Keratinocyte (primary cell): Measurements from ENCODE around the gene UCP2. TPM values are rescaled to one million over a fixed set of nuclear protein-coding genes. Genes with fewer than 3 reads are reported as not detected.

Experiments used
- DNase-seq: peaks from one replicate; pipeline ENCODE4 v3.0.0-alpha.2; 2011; ENCODE audit warnings: low read depth, missing footprints, low spot score
- FAIRE-seq: peaks from 2 replicates; lab custom pipeline; 2011; peaks lifted over from hg19 to GRCh38; lab: Jason Lieb, UNC
- H2AFZ ChIP-seq: 2 replicates; pipeline ENCODE4 v1.6.0; 2012; ENCODE audit warnings: low read length, control low read depth, inconsistent platforms; ENCODE audit not compliant: control insufficient read depth
- H3K27ac ChIP-seq: 2 replicates; pipeline ENCODE4 v1.5.1; 2011; ENCODE audit warnings: low read length; ENCODE audit not compliant: control insufficient read depth, insufficient read depth
- H3K27me3 ChIP-seq: 3 replicates; pipeline ENCODE4 v1.6.0; 2011; ENCODE audit warnings: low read length; ENCODE audit not compliant: control insufficient read depth, insufficient read depth; ENCODE audit errors: extremely low read depth
- H3K36me3 ChIP-seq, 2 experiments: 2 replicates in 1 of 2; 3 replicates in 1 of 2; pipeline ENCODE4 v1.5.1; 2011; ENCODE audit warnings: low read length in 2 of 2, mild to moderate bottlenecking in 1 of 2; ENCODE audit not compliant: control insufficient read depth in 2 of 2, insufficient read depth in 2 of 2; ENCODE audit errors: extremely low read depth in 1 of 2
- H3K4me1 ChIP-seq: 3 replicates; pipeline ENCODE4 v1.5.1; 2011; ENCODE audit warnings: low read length; ENCODE audit not compliant: control insufficient read depth, insufficient read depth; ENCODE audit errors: extremely low read depth
- H3K4me2 ChIP-seq: 3 replicates; pipeline ENCODE4 v1.6.0; 2011; ENCODE audit warnings: low read depth, low read length; ENCODE audit not compliant: control insufficient read depth, insufficient read depth; ENCODE audit errors: extremely low read depth
- H3K4me3 ChIP-seq, 3 experiments: fragments of 200-600 bp in 1 of 3; sonication (generic) in 1 of 3; 2 replicates in 2 of 3; 3 replicates in 1 of 3; pipeline ENCODE4 v1.5.1; 2011 to 2016; ENCODE audit warnings: low read length in 3 of 3, mild to moderate bottlenecking in 3 of 3, control low read depth in 2 of 3, inconsistent platforms in 1 of 3, low read depth in 1 of 3, mixed read lengths in 1 of 3, mixed run types in 1 of 3, moderate library complexity in 1 of 3; ENCODE audit not compliant: control insufficient read depth in 2 of 3, insufficient read depth in 2 of 3; ENCODE audit errors: extremely low read depth in 1 of 3
- H3K79me2 ChIP-seq: 2 replicates; pipeline ENCODE4 v1.6.0; 2012; ENCODE audit warnings: low read length; ENCODE audit not compliant: control insufficient read depth, insufficient read depth
- H3K9ac ChIP-seq: 3 replicates; pipeline ENCODE4 v1.6.0; 2011; ENCODE audit warnings: low read length; ENCODE audit not compliant: control insufficient read depth, insufficient read depth; ENCODE audit errors: extremely low read depth
- H3K9me1 ChIP-seq: 3 replicates; pipeline ENCODE4 v1.6.0; 2011; ENCODE audit warnings: low read length; ENCODE audit not compliant: control insufficient read depth, insufficient read depth; ENCODE audit errors: extremely low read depth
- H3K9me3 ChIP-seq: 2 replicates; pipeline ENCODE4 v1.5.1; 2012; ENCODE audit warnings: low read depth, low read length; ENCODE audit not compliant: control insufficient read depth
- H4K20me1 ChIP-seq: 3 replicates; pipeline ENCODE4 v1.6.0; 2011; ENCODE audit warnings: low read length; ENCODE audit not compliant: control insufficient read depth, insufficient read depth; ENCODE audit errors: extremely low read depth
- CTCF ChIP-seq, 3 experiments: IDR thresholded peaks in 1 of 3; conservative IDR thresholded peaks in 1 of 3; optimal IDR thresholded peaks in 1 of 3; 2 replicates in 2 of 3; 3 replicates in 1 of 3; pipeline versions ENCODE3 to v1.5.1; 2011; ENCODE audit warnings: low read length in 3 of 3, mild to moderate bottlenecking in 3 of 3, moderate library complexity in 2 of 3, control low read depth in 1 of 3, inconsistent platforms in 1 of 3; ENCODE audit not compliant: insufficient read depth in 2 of 3; ENCODE audit errors: extremely low read depth in 1 of 3
- EZH2 ChIP-seq: IDR thresholded peaks from one replicate; pipeline ENCODE4 v1.6.1; 2012; ENCODE audit warnings: inconsistent platforms, mild to moderate bottlenecking, low read length, moderate library complexity
- dilution Hi-C: fragments of 300-500 bp; cut with MboI; formaldehyde crosslinking; loops from one replicate; pipeline ENCODE4 v1.7.0; 2020; ENCODE audit warnings: low sequenced_read_pairs; ENCODE audit not compliant: extremely low pct_ligation_motif_present
- polyA plus RNA-seq, 5 experiments: library from polyadenylated mRNA; depleted of rRNA in 3 of 5; stranded (reverse) in 3 of 5; stranded (forward) in 1 of 5; unstranded in 1 of 5; fragments of >200 nt; gene quantifications; 1 replicate in 1 of 5; 2 replicates in 3 of 5; 3 replicates in 1 of 5; pipeline versions ENCODE4 v1.2.1 to v1.2.3, GENCODE V29; 2011 to 2012; ENCODE audit warnings: missing spikeins in 2 of 5, low read depth in 1 of 5, low replicate concordance in 1 of 5

Gene UCP2
- polyA plus RNA-seq, 1 donor (not counting 4 experiments of a cell fraction or from before 2014, with no cell fraction given): 1.1 TPM

- Histone ChIP-seq H3K4me2 (no peak overlapping the region), H3K9me3 (no peaks in the 10 kb centered on the region), H3K9ac (no peak overlapping the region), H4K20me1 (no peaks in the 10 kb centered on the region), H3K79me2 (no peaks in the 10 kb centered on the region), H3K36me3 (peaks cover 0 to 3% of the 10 kb centered on the region in 2 experiments), H3K4me1 (no peaks in the 10 kb centered on the region), H3K27me3 (no peaks in the 10 kb centered on the region), H2AFZ (no peak overlapping the region), H3K9me1 (no peaks in the 10 kb centered on the region), H3K4me3 (no peak overlapping the region), H3K27ac (no peak overlapping the region)
- DNase-seq (no peak), FAIRE-seq (no peak)
- no peak for TF ChIP-seq EZH2
- TF ChIP-seq CTCF (optimal IDR thresholded peaks at IDR 0.05 in 1 of 3, IDR thresholded peaks at IDR 0.05 in 1 of 3, conservative IDR thresholded peaks at IDR 0.05 in 1 of 3; ENCODE audit: extremely low read depth in 1 of 3, insufficient read depth in 2 of 3, low read length in 3 of 3): no peak
- dilution Hi-C loops: no loop called here
Measured at GRCh38 chr11:74011360-74012073, 28.9 kb upstream of the UCP2 start.

- Histone ChIP-seq H4K20me1 (no peaks in the 10 kb centered on the region), H3K79me2 (no peaks in the 10 kb centered on the region), H3K9me3 (no peaks in the 10 kb centered on the region), H3K36me3 (peaks cover 0 to 1% of the 10 kb centered on the region in 2 experiments), H3K4me2 (no peak overlapping the region), H2AFZ (no peak overlapping the region), H3K27ac (no peak overlapping the region), H3K4me1 (no peaks in the 10 kb centered on the region), H3K27me3 (no peaks in the 10 kb centered on the region), H3K9ac (no peak overlapping the region), H3K4me3 (no peak overlapping the region), H3K9me1 (no peaks in the 10 kb centered on the region)
- TF ChIP-seq CTCF (optimal IDR thresholded peaks at IDR 0.05 in 1 of 3, IDR thresholded peaks at IDR 0.05 in 1 of 3, conservative IDR thresholded peaks at IDR 0.05 in 1 of 3; ENCODE audit: extremely low read depth in 1 of 3, insufficient read depth in 2 of 3, low read length in 3 of 3) (no peak), EZH2 (no peak)
- FAIRE-seq: no peak
- DNase-seq: no peak
- dilution Hi-C loops: no loop called here
Measured at GRCh38 chr11:74010306-74011300, 28.0 kb upstream of the UCP2 start.
